Epidermal melanocyte (primary cell): Measurements from ENCODE around the gene FOXA3.

Experiments
- DNase-seq: peaks from one replicate; pipeline ENCODE4 v3.0.0; 2011; ENCODE audit warnings: low spot score; ENCODE audit not compliant: insufficient read length

The FOXA3 gene

DNA sequence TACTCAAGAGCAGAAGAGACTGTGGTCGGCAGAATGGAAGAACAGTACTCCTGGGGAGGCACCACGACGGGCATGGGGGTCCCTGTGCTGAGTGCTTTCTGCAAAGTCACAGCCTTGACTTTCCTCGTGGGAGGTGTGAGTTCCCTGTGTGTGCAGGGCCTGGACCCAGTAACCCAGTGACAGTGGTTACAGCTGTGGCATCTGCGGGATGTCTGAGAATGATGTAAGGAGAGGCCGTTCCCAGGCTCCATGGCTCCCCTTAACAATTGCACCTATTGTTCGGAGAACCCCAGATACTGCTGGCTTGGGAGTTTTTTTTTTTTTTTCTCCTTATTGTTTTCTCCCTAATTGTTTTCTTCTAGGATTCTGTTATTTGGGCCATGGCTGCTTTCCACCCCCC, 55.6 kb downstream of the FOXA3 start:
- DNase-seq, result no peak

DNA sequence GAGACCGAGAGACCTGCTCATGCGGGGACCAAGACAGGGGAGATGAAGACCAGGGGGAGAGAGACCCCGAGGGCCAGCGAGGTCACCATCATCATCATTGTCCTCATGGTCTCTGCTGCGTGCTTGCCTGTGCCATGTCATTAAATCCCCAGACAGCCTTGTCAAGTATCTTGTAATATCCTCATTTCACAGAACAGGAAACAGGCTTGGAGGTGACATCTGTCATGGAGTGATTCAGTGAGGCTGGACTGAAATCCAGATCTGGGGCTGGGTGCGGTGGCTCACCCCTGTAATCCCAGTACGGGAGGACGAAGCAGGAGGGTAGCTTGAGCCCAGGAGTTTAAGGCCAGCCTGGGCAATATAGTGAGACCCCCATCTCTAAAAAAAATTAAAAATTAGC, 56.3 kb downstream of the FOXA3 start:
- no peak for DNase-seq

DNA sequence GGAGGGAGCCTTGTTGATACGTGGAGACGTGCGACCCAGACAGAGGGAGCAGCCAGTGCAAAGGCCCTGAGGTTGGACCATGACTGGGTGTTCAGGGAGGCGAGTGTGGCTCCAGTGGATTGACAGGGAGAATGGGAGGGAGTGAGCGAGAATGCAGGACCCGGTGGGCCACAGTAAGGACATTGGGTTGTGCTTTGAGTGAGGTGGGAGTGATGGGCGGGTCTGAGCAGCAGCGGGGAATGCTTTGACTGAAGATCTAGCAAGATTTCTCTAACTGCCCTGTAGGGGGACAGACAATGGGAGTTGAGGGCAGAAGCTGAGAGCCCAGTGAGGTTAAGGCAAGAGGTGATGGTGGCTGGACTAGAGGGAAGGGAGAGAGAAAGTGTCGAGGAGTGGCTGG, 58.2 kb downstream of the FOXA3 start:
- DNase-seq, result no peak
